Ascending aorta (tissue), 2 donors: ENCODE measurements around the gene PREX1. TPM values are rescaled to one million over a fixed set of nuclear protein-coding genes. Genes with fewer than 3 reads are reported as not detected.

Experiments
- DNase-seq, 2 donors: peaks; one replicate each; pipeline ENCODE4 v3.0.0-alpha.2; 2019; ENCODE audit warnings: low spot score in 2 of 2
- H3K27ac ChIP-seq, 2 donors: fragments of 200-600 bp; sonication (generic); one replicate each; pipeline ENCODE4 v1.5.1; 2016 to 2017; ENCODE audit warnings: mild to moderate bottlenecking in 1 of 2
- H3K27me3 ChIP-seq: fragments of 200-600 bp; sonication (generic); one replicate; pipeline ENCODE4 v1.5.1; 2017
- H3K36me3 ChIP-seq, 2 donors: fragments of 200-600 bp; sonication (generic); one replicate each; pipeline ENCODE4 v1.5.1; 2016
- H3K4me1 ChIP-seq, 2 donors: fragments of 200-600 bp; sonication (generic); one replicate each; pipeline ENCODE4 v1.5.1; 2016 to 2017; ENCODE audit warnings: mild to moderate bottlenecking in 1 of 2
- H3K4me3 ChIP-seq, 2 donors: fragments of 200-600 bp; sonication (generic); one replicate each; pipeline ENCODE4 v1.5.1; 2016 to 2017; ENCODE audit warnings: mild to moderate bottlenecking in 1 of 2
- H3K9me3 ChIP-seq, 2 donors: fragments of 200-600 bp; sonication (generic); one replicate each; pipeline ENCODE4 v1.5.1; 2016
- intact Hi-C: fragments of 100-400 bp; cut with DNase I; formaldehyde crosslinking; loops from one replicate; pipeline ENCODE4 v1.15.1; 2023
- total RNA-seq: library from RNA; depleted of rRNA; stranded (reverse); fragments of >200 nt; gene quantifications from one replicate; pipeline ENCODE4 v1.1.0, GENCODE V29; 2016
- TF ChIP-seq, protein P1 (sequence below), 3 experiments: fragments of 200-600 bp in 2 of 3; fragments of 450-650 bp in 1 of 3; sonication (generic) in 2 of 3; IDR thresholded peaks; one replicate each; pipeline ENCODE4 v1.5.1; 2016 to 2019; ENCODE audit warnings: antibody characterized with exemption in 3 of 3, mild to moderate bottlenecking in 1 of 3, moderate library complexity in 1 of 3

PREX1 gene
- total RNA-seq, 1 donor from 2014 or later = 75.4 TPM

DNA sequence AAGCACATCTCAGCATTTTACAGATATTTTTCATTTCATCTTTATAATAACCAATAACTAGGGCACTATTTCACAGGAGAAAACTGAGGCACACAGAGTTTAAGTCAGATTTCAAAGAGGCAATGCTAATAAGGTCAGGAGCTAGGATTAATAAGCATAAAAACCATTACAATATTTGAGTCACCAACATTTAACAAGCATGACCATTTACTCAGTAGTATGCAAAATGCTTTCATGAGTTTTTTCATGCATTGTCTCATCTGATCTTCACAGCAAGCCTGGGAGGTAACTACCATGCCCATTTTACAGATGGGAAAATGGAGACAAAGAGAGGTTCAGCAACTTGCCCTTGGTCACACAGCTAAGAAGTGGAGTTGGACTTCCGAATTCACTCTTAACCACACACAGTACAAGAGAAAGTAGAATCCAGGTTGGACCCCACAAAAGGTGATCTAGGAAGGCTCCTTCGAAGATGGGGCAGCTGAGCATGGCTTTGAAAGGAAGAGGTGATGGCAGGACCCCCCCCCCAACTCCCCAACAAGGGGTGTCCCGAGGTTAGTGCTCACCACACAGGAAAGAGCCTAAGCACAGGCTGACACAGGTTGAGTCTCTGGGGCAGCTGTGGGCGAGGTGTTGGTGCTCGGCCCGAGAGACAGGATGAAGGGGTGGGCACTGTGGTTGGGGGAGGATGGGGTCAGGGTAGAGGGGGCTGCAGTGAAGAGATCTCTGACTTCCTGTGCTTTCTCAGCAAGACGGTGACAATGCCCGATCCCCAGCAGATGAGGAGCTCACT is 108.8 kb downstream of the PREX1 start:
- Histone ChIP-seq H3K9me3 (no peaks in the 10 kb centered on the region), H3K27me3 (no peaks in the 10 kb centered on the region), H3K4me1 (peaks cover 20 to 44% of the 10 kb centered on the region in 2 donors), H3K27ac (peak overlapping the region; percentile 90 to 97), H3K36me3 (no peaks in the 10 kb centered on the region), H3K4me3 (no peak overlapping the region)
- intact Hi-C loops = no loop called here
- TF ChIP-seq, protein P1, sequence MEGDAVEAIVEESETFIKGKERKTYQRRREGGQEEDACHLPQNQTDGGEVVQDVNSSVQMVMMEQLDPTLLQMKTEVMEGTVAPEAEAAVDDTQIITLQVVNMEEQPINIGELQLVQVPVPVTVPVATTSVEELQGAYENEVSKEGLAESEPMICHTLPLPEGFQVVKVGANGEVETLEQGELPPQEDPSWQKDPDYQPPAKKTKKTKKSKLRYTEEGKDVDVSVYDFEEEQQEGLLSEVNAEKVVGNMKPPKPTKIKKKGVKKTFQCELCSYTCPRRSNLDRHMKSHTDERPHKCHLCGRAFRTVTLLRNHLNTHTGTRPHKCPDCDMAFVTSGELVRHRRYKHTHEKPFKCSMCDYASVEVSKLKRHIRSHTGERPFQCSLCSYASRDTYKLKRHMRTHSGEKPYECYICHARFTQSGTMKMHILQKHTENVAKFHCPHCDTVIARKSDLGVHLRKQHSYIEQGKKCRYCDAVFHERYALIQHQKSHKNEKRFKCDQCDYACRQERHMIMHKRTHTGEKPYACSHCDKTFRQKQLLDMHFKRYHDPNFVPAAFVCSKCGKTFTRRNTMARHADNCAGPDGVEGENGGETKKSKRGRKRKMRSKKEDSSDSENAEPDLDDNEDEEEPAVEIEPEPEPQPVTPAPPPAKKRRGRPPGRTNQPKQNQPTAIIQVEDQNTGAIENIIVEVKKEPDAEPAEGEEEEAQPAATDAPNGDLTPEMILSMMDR (IDR thresholded peaks at IDR 0.05) = no peak
- no peak for DNase-seq

DNA sequence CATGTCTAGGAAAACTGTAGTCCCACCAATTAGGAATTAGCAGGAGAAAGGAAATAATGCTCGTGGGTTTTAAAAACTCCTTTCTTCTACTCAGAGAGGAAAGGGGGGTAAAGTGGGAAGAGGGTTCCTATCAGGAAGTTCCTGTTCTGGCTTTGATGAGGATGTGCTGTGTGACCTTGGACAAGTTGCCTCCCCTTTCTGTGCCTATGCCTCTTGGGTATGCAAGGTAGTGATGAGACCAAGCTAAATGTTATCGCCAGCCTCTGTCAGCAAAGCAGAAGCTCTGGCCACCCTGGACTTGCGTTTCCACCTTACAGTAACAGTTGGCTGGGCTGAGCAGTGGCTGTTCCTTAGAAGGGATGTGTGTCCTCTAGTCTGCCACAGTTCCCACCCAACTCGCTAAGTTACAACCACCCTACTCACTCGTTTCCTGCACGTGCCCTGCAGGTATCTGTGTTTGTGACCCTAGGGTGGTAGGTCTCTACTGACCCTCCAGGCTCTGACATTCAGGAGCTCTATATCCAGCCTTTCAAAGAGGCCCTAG is 110.0 kb downstream of the PREX1 start:
- no peak for DNase-seq
- peak overlapping the region; percentile 22 to 90 for H3K27ac ChIP-seq
- H3K9me3 ChIP-seq = no peaks in the 10 kb centered on the region
- no peak overlapping the region for H3K4me3 ChIP-seq
- no peaks in the 10 kb centered on the region for H3K36me3 ChIP-seq
- intact Hi-C loops = no loop called here
- H3K4me1 ChIP-seq = peaks cover 17 to 34% of the 10 kb centered on the region in 2 donors
- H3K27me3 ChIP-seq = no peaks in the 10 kb centered on the region
- TF ChIP-seq, protein P1 (IDR thresholded peaks at IDR 0.05) = no peak

DNA sequence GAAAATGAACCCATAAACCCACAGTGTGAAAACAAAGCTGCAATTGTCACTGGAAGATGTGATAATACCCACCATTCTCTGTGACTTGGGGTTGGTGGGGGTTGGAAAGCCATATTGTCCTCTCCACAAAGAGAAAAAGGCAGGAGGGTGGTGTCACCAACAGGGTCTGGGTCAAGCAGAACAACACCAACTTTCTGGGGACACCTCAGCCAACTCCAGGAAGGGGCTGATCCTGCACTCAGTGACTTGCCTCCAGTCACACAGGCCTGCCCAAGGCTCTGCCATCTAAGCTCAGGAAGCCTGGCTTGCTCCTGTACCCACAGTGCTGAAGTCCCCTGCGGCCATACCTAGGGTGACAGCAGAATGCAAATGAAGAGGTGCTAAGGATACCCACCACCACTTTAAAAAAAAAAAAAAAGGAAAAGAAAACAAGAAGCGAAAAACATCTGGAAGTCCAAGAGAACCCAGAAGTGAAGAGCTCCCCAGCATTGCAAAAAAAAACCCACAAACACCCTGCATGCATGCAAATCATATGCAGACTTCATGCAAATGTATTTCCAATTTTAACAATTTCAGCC is 110.6 kb downstream of the PREX1 start:
- DNase-seq = no peak
- peaks cover 12 to 28% of the 10 kb centered on the region in 2 donors for H3K4me1 ChIP-seq
- no peaks in the 10 kb centered on the region for H3K27me3 ChIP-seq
- peak overlapping the region; percentile 22 to 43 for H3K27ac ChIP-seq
- H3K36me3 ChIP-seq = no peaks in the 10 kb centered on the region
- H3K4me3 ChIP-seq = no peak overlapping the region
- TF ChIP-seq, protein P1 (IDR thresholded peaks at IDR 0.05) = no peak
- intact Hi-C loops = no loop called here
- no peaks in the 10 kb centered on the region for H3K9me3 ChIP-seq

DNA sequence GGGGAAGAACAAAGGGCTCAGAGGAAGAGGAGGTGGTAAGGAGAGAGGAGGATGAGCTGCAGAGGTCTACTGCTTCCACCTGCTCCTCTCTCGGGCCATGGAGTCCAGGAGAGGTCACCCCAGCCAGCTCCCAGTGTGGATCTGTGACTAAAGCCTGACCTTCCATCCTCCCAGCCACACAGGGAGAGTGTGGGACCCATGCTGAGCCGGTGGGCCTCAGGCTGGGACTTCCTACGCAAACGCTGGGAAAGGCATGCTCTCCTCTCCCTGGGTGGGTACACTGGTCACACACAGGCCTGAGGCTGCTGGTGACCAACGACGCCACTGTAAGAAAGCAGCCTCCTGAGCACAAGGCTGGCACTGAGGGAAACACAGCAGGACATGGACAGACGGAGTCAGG is 111.3 kb downstream of the PREX1 start:
- Histone ChIP-seq H3K4me1 (peaks cover 7 to 30% of the 10 kb centered on the region in 2 donors), H3K27ac (peak overlapping the region; percentile 22 to 43), H3K9me3 (no peaks in the 10 kb centered on the region), H3K4me3 (no peak overlapping the region), H3K27me3 (no peaks in the 10 kb centered on the region), H3K36me3 (no peaks in the 10 kb centered on the region)
- intact Hi-C loops = no loop called here
- DNase-seq = no peak
- TF ChIP-seq, protein P1 (IDR thresholded peaks at IDR 0.05) = no peak

DNA sequence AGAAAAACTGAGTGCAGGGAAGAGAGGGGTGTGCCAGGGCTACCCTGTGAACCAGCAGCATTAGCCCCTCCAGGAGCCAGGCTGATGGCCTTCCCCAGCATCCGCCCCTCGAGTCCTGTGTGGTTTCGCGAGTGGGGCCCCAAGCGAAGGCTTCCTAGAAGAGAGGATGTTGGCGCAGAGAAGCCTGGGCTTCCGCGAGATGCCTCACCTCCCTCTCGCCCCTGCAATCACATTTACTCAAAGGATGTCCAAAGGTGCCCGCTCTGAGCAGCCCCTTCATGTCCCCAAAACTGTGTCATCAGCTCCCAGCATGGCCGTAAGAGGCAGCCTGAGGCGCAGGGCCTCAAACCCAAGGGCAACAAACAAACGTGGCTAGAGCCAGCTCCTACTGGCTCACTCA is 111.7 kb downstream of the PREX1 start:
- H3K36me3 ChIP-seq = no peaks in the 10 kb centered on the region
- H3K9me3 ChIP-seq = no peaks in the 10 kb centered on the region
- H3K27ac ChIP-seq = peak overlapping the region; percentile 22 to 43
- intact Hi-C loops = no loop called here
- TF ChIP-seq, protein P1 (IDR thresholded peaks at IDR 0.05) = no peak
- no peak for DNase-seq
- no peak overlapping the region for H3K4me3 ChIP-seq
- peaks cover 2 to 25% of the 10 kb centered on the region in 2 donors for H3K4me1 ChIP-seq
- no peaks in the 10 kb centered on the region for H3K27me3 ChIP-seq
